ENCODE data around the gene CCL16. TPM values are rescaled to one million over a fixed set of nuclear protein-coding genes. Genes with fewer than 3 reads are reported as not detected.
"Not testable (repeated sequence)": the region's sequence is repeated elsewhere in the genome, so short reads cannot be mapped to it uniquely, and the experiment has no call there.

The CCL16 gene
- not detected for total RNA-seq

DNA sequence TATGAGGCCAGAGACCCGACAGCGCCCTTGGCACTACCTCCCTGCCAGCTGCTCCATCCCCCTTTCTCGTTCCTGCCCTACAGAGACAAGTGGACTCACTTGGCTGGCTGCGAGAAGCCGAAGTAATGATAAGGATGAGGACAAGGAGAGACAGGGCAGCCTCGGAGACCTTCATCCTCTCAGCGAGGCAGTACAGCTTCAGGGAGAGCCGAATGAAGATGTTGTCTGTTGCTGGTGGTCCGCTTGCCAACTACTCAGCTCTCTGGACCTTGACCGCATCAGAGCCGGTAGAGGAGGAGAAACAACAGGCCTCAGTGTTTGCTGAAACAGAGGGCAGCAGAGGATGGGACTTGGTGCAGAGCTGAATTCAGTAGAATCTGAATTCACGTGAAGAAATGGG lies at the start of gene CCL16:
Gene CCL16, minus strand, starts transcription at position 252 of the 400 bp plus-strand sequence. Its CDS starts 77 bp downstream, at position 175.
- Mint-ChIP-seq H3K36me3 (ENCODE audit: low read depth) (no peaks in the 10 kb centered on the region), H3K27ac (no peak within 1 kb of the TSS), H3K9me3 (no peaks in the 10 kb centered on the region), H3K4me1 (no peaks in the 10 kb centered on the region), H3K4me3 (no peak within 1 kb of the TSS), H3K27me3 (no peaks in the 10 kb centered on the region)
- DNase-seq = no peak
- ChIA-PET POLR2A (no interaction called here), CTCF (interaction anchor here (1.0 to 2.1 kb wide), 5 partner anchors 12 to 168 kb away, joined by 3 to 9 read pairs (median 4); no protein-coding TSS in a partner anchor)

- no peak for DNase-seq
- Mint-ChIP-seq H3K9me3 (no peaks in the 10 kb centered on the region), H3K36me3 (ENCODE audit: low read depth) (no peaks in the 10 kb centered on the region), H3K4me1 (no peaks in the 10 kb centered on the region), H3K27me3 (peaks cover 41% of the 10 kb centered on the region), H3K4me3 (no peak overlapping the region), H3K27ac (no peak overlapping the region)
- POLR2A ChIA-PET = no interaction called here
- CTCF ChIA-PET = no interaction called here
Observed at GRCh38 chr17:36030956-36031355, 49.7 kb upstream of the CCL16 start.

GRCh38 chr17:36027761-36028160 lies 46.5 kb upstream of the CCL16 start:
- CTCF ChIA-PET = no interaction called here

GRCh38 chr17:36024106-36024869 lies 43.0 kb upstream of the CCL16 start:
- Mint-ChIP-seq H3K27ac (no peak overlapping the region), H3K4me3 (no peak overlapping the region), H3K9me3 (no peaks in the 10 kb centered on the region), H3K27me3 (peaks cover 41% of the 10 kb centered on the region), H3K36me3 (ENCODE audit: low read depth) (no peaks in the 10 kb centered on the region), H3K4me1 (no peaks in the 10 kb centered on the region)
- CTCF ChIA-PET = no interaction called here
- DNase-seq = no peak
- POLR2A ChIA-PET = no interaction called here

More at GRCh38 chr17:36027761-36028160, 46.5 kb upstream of the CCL16 start:
- H3K4me3 Mint-ChIP-seq = no peak overlapping the region
- POLR2A ChIA-PET = no interaction called here
- peaks cover 27% of the 10 kb centered on the region for H3K27me3 Mint-ChIP-seq
- no peak for DNase-seq
- H3K36me3 Mint-ChIP-seq (ENCODE audit: low read depth) = no peaks in the 10 kb centered on the region
- H3K4me1 Mint-ChIP-seq = no peaks in the 10 kb centered on the region
- H3K27ac Mint-ChIP-seq = no peak overlapping the region
- H3K9me3 Mint-ChIP-seq = no peaks in the 10 kb centered on the region

GRCh38 chr17:36019423-36019822 lies 38.1 kb upstream of the CCL16 start:
- Mint-ChIP-seq H3K9me3 (no peaks in the 10 kb centered on the region), H3K36me3 (ENCODE audit: low read depth) (no peaks in the 10 kb centered on the region), H3K4me1 (no peaks in the 10 kb centered on the region), H3K27ac (no peak overlapping the region), H3K27me3 (peaks cover 51% of the 10 kb centered on the region), H3K4me3 (no peak overlapping the region)
- DNase-seq = no peak
- ChIA-PET CTCF (interaction anchor here (1.4 kb wide), 1 partner anchor 50 kb away, joined by 4 read pairs; no protein-coding TSS in a partner anchor), POLR2A (no interaction called here)

- POLR2A ChIA-PET = no interaction called here
Observed at GRCh38 chr17:36017799-36018198, 36.5 kb upstream of the CCL16 start, which contains the start of gene CCL23. CCL23 (minus strand) TSS chr17:36017972; CDS start chr17:36017897, 75 bp downstream.

DNA sequence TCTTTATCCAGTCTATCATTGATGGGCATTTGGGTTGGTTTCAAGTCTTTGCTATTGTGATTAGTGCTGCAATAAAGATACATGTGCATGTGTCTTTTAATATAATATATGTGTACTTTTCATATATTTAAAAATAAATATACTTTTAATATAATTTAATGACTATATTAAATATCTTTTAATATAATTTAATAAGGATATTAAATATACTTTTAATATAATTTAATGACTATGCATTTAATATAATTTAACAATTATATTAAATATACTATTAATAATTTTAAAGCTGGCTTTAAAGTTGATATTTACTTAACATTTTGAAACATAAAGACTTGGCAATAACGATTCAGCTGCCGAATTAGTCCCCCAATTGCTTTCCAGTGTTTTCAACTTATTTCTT lies 35.3 kb upstream of the CCL16 start:
- H3K4me1 Mint-ChIP-seq = no peaks in the 10 kb centered on the region

More at GRCh38 chr17:36017799-36018198, 36.5 kb upstream of the CCL16 start, which contains the start of gene CCL23:
- DNase-seq = no peak
- CTCF ChIA-PET = no interaction called here
- Mint-ChIP-seq H3K4me3 (no peak within 1 kb of the TSS), H3K27ac (no peak within 1 kb of the TSS), H3K4me1 (no peaks in the 10 kb centered on the region), H3K9me3 (no peaks in the 10 kb centered on the region), H3K36me3 (ENCODE audit: low read depth) (no peaks in the 10 kb centered on the region), H3K27me3 (peaks cover 53% of the 10 kb centered on the region)

DNA sequence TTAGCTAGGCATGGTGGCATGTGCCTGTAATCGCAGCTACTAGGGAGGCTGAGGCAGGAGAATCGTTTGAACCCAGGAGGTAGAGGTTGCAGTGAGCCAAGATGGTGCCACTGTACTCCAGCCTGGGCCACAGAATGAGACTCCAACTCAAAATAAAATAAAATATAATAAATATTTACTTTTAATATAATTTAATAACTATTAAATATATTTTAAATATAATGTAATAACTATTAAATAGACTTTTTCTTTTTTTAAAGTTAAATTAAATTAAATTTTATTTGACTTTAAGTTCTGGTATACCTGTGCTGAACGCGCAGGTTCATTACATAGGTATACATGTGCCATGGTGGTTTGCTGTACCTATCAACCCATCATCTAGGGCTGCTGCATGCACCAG lies 34.6 kb upstream of the CCL16 start:
- H3K36me3 Mint-ChIP-seq (ENCODE audit: low read depth); H3K27ac Mint-ChIP-seq; H3K9me3 Mint-ChIP-seq; POLR2A ChIA-PET; DNase-seq; H3K4me1 Mint-ChIP-seq; H3K4me3 Mint-ChIP-seq; CTCF ChIA-PET: not testable (repeated sequence)
- H3K27me3 Mint-ChIP-seq = peaks cover 36% of the 10 kb centered on the region

More for the DNA sequence above, 35.3 kb upstream of the CCL16 start:
- H3K4me3 Mint-ChIP-seq = no peak overlapping the region
- DNase-seq = no peak
- ChIA-PET POLR2A (no interaction called here), CTCF (interaction anchor here (0.8 kb wide), 1 partner anchor 47 kb away, joined by 3 read pairs; no protein-coding TSS in a partner anchor)
- H3K36me3 Mint-ChIP-seq (ENCODE audit: low read depth) = no peaks in the 10 kb centered on the region
- peaks cover 42% of the 10 kb centered on the region for H3K27me3 Mint-ChIP-seq
- no peaks in the 10 kb centered on the region for H3K9me3 Mint-ChIP-seq
- no peak overlapping the region for H3K27ac Mint-ChIP-seq

DNA sequence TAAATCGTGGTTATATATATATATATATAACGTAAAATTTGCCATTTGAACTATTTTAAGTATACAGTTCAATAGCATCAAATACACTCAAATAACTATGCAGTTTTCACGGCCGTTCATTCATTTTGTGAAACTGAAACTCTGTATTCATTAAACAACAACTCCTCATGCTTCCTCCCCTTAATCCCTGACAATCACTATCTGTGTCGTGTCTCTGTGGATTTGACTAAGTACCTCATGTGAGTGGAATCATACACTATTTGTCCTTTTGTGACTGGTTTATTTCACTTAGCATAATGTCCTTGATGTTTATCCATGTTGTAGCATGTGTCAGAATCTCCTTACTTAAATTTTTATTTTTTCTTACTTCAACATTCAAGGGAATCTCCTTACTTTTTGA lies 33.6 kb upstream of the CCL16 start:
- no peaks in the 10 kb centered on the region for H3K4me1 Mint-ChIP-seq
- DNase-seq = no peak
- H3K4me3 Mint-ChIP-seq = no peak overlapping the region
- no peaks in the 10 kb centered on the region for H3K9me3 Mint-ChIP-seq
- H3K27ac Mint-ChIP-seq = no peak overlapping the region
- POLR2A ChIA-PET = no interaction called here
- peaks cover 26% of the 10 kb centered on the region for H3K27me3 Mint-ChIP-seq
- H3K36me3 Mint-ChIP-seq (ENCODE audit: low read depth) = no peaks in the 10 kb centered on the region
- CTCF ChIA-PET = interaction anchor here (1.0 kb wide), 1 partner anchor 9 kb away, joined by 3 read pairs; no protein-coding TSS in a partner anchor

GRCh38 chr17:36011201-36011600 lies 29.9 kb upstream of the CCL16 start:
- POLR2A ChIA-PET = no interaction called here
- Mint-ChIP-seq H3K27me3 (peaks cover 4% of the 10 kb centered on the region), H3K4me1 (no peaks in the 10 kb centered on the region), H3K9me3 (no peaks in the 10 kb centered on the region), H3K4me3 (no peak overlapping the region), H3K36me3 (ENCODE audit: low read depth) (no peaks in the 10 kb centered on the region), H3K27ac (no peak overlapping the region)
- no peak for DNase-seq
- CTCF ChIA-PET = interaction anchor here (1.3 to 1.7 kb wide), 2 partner anchors 62 to 161 kb away, joined by 3 to 4 read pairs; no protein-coding TSS in a partner anchor

GRCh38 chr17:36008998-36009665 lies 27.8 kb upstream of the CCL16 start:
- H3K9me3 Mint-ChIP-seq = no peaks in the 10 kb centered on the region
- H3K4me3 Mint-ChIP-seq = no peak overlapping the region
- peaks cover 1% of the 10 kb centered on the region for H3K27me3 Mint-ChIP-seq
- peak; percentile 23 for DNase-seq
- POLR2A ChIA-PET = no interaction called here
- CTCF ChIA-PET = interaction anchor here (0.9 to 1.9 kb wide), 3 partner anchors 27 to 161 kb away, joined by 3 to 6 read pairs (median 3); partner anchors contain the start of gene CCL16
- no peaks in the 10 kb centered on the region for H3K36me3 Mint-ChIP-seq (ENCODE audit: low read depth)
- peaks cover 5% of the 10 kb centered on the region for H3K4me1 Mint-ChIP-seq
- no peak overlapping the region for H3K27ac Mint-ChIP-seq

GRCh38 chr17:36004594-36005108 lies 23.4 kb upstream of the CCL16 start:
- ChIA-PET CTCF (interaction anchor here (0.9 to 1.7 kb wide), 8 partner anchors 29 to 241 kb away, joined by 3 to 8 read pairs (median 4); no protein-coding TSS in a partner anchor), POLR2A (interaction anchor here (0.8 kb wide), 1 partner anchor 62 kb away, joined by 3 read pairs; no protein-coding TSS in a partner anchor)
- H3K4me1 Mint-ChIP-seq = peaks cover 5% of the 10 kb centered on the region
- H3K27ac Mint-ChIP-seq = no peak overlapping the region
- no peak overlapping the region for H3K4me3 Mint-ChIP-seq
- H3K27me3 Mint-ChIP-seq = no peaks in the 10 kb centered on the region
- H3K36me3 Mint-ChIP-seq (ENCODE audit: low read depth) = no peaks in the 10 kb centered on the region
- H3K9me3 Mint-ChIP-seq = no peaks in the 10 kb centered on the region
- no peak for DNase-seq

- CTCF ChIA-PET = interaction anchor here (1.4 kb wide), 1 partner anchor 26 kb away, joined by 4 read pairs; no protein-coding TSS in a partner anchor
- DNase-seq = no peak
- peaks cover 5% of the 10 kb centered on the region for H3K4me1 Mint-ChIP-seq
- H3K4me3 Mint-ChIP-seq = no peak overlapping the region
- H3K9me3 Mint-ChIP-seq = no peaks in the 10 kb centered on the region
- no peaks in the 10 kb centered on the region for H3K27me3 Mint-ChIP-seq
- no peaks in the 10 kb centered on the region for H3K36me3 Mint-ChIP-seq (ENCODE audit: low read depth)
- POLR2A ChIA-PET = no interaction called here
- H3K27ac Mint-ChIP-seq = no peak overlapping the region
Observed at GRCh38 chr17:36002631-36003030, 21.3 kb upstream of the CCL16 start.
